ENCODE measurements around the gene SLC35E4. TPM values are rescaled to one million over a fixed set of nuclear protein-coding genes. Genes with fewer than 3 reads are reported as not detected.
A peak's percentile ranks its signal among the peaks of the same experiment; 100 is the strongest.

SLC35E4 gene
- total and polyA plus RNA-seq, 7 experiments from 2014 or later, result 0.85 to 5.2 (median 2.3) TPM

DNA sequence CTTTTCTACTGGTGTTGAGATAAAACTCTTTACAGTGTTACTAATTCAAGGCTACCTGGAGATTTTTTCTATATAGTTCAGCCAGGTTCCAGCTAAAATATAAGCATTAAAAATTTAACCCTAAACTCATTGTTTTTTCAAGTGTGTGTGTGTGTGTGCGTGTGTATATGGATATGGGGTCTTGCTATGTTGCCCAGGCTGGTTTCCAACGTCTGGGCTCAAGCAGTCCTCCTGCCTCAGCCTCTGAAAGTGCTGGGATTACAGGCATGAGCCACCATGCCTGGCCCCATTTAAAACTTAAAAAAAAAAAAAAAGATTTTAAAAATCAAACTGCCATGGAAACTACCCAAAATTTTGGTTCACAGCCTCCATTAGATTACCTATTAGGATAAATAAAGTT lies 39.4 kb upstream of the SLC35E4 start:
- H3K27me3 ChIP-seq (ENCODE audit: control insufficient read depth in 2 of 2, insufficient read depth in 2 of 2, low read length in 2 of 2), result no peaks in the 10 kb centered on the region
- ChIA-PET POLR2A (no interaction called here), CTCF (no interaction called here)
- no peaks in the 10 kb centered on the region for H3K36me3 Mint-ChIP-seq
- H3K9me3 Mint-ChIP-seq, result peaks cover 0 to 2% (median 0%) of the 10 kb centered on the region in 11 donors
- no peak for ATAC-seq
- H3K4me3 Mint-ChIP-seq, result no peak overlapping the region
- H3K27ac Mint-ChIP-seq, result no peak overlapping the region
- H3K9me3 ChIP-seq (ENCODE audit: control insufficient read depth in 2 of 3, low read length in 3 of 3), result no peaks in the 10 kb centered on the region
- no peaks in the 10 kb centered on the region for H3K36me3 ChIP-seq (ENCODE audit: control insufficient read depth in 2 of 3, insufficient read depth in 3 of 3, low read length in 3 of 3)
- peaks cover 0 to 3% (median 0%) of the 10 kb centered on the region in 7 donors for H3K4me1 Mint-ChIP-seq
- no peak for DNase-seq
- no peak overlapping the region for H3K27ac ChIP-seq (ENCODE audit: low read depth, low read length)
- peaks cover under 1 to 2% of the 10 kb centered on the region in 2 donors for H3K4me1 ChIP-seq (ENCODE audit: control insufficient read depth in 2 of 2, insufficient read depth in 2 of 2, low read length in 2 of 2)
- peaks cover 0 to 23% (median 0%) of the 10 kb centered on the region in 5 donors for H3K27me3 Mint-ChIP-seq
- intact Hi-C loops (cut with micrococcal nuclease), result no loop called here
- no peak overlapping the region for H3K4me3 ChIP-seq (ENCODE audit: low read length)

DNA sequence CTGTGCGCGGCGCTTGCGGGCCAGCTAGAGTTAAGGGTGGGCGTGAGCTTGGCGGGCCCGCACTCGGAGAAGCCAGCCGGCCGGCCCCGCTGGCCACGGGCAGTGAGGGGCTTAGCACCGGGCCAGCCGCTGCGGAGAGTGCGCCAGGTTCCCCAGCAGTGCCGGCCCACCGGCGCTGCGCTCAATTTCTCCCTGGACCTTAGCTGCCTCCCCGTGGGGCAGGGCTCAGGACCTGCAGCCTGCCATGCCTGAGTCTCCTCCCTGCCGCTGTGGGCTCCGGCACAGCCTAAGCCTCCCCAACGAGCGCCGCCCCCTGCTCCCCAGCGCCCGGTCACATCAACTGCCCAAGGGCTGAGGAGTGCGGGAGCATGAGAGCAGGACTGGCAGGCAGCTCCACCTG lies 38.7 kb upstream of the SLC35E4 start:
- DNase-seq, result no peak
- Mint-ChIP-seq H3K9me3 (peaks cover 0 to 2% (median 0%) of the 10 kb centered on the region in 11 donors), H3K27ac (no peak overlapping the region), H3K27me3 (peaks cover 0 to 23% (median 0%) of the 10 kb centered on the region in 5 donors), H3K4me3 (no peak overlapping the region), H3K36me3 (no peaks in the 10 kb centered on the region), H3K4me1 (peaks cover under 1 to 4% (median under 1%) of the 10 kb centered on the region in 7 donors)
- Histone ChIP-seq H3K4me1 (ENCODE audit: control insufficient read depth in 2 of 2, insufficient read depth in 2 of 2, low read length in 2 of 2) (no peaks in the 10 kb centered on the region), H3K4me3 (ENCODE audit: low read length) (no peak overlapping the region), H3K27ac (ENCODE audit: low read depth, low read length) (no peak overlapping the region), H3K36me3 (ENCODE audit: control insufficient read depth in 2 of 3, insufficient read depth in 3 of 3, low read length in 3 of 3) (no peaks in the 10 kb centered on the region), H3K27me3 (ENCODE audit: control insufficient read depth in 2 of 2, insufficient read depth in 2 of 2, low read length in 2 of 2) (no peaks in the 10 kb centered on the region), H3K9me3 (ENCODE audit: control insufficient read depth in 2 of 3, low read length in 3 of 3) (no peaks in the 10 kb centered on the region)
- no peak for ATAC-seq
- intact Hi-C loops (cut with micrococcal nuclease), result no loop called here
- POLR2A ChIA-PET, result no interaction called here
- CTCF ChIA-PET, result no interaction called here

DNA sequence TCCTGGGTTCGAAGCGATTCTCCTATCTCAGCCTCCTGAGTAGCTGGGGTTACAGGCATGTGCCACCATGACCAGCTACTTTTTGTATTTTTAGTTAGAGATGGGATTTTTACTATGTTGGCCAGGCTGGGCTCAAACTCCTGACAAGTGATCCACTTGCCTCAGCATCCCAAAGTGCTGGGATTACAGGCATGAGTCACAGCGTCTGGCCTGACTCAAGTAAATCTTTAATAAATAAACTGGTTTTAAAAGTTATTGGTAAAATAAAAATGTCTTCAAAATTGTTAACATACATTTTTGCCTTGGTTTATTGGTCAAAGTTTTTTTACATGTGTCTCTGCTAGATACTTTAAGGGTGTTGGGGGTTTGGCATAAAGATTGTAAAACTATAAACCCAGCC lies 36.6 kb upstream of the SLC35E4 start:
- POLR2A ChIA-PET, result no interaction called here
- intact Hi-C loops (cut with micrococcal nuclease), result no loop called here

DNA sequence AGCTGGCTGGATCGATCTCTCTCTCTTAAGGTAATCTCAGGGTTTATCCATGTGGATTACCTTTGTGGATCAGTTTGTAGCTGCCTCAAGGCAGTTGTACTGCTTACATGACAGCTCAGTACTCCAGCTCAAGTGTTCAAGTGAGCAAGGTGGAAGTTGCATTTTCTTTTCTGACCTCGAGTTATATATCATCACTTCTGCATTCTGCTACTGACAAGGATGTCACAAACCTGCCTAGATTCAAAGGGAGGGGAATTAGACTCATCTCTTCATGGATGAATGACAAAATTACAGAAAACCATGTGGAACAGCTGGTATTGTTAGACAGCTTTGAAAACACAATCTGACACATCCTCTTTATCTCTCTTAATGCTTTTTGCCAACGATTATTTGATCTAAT lies 34.7 kb upstream of the SLC35E4 start:
- Histone ChIP-seq H3K4me1 (ENCODE audit: control insufficient read depth in 2 of 2, insufficient read depth in 2 of 2, low read length in 2 of 2) (no peaks in the 10 kb centered on the region), H3K9me3 (ENCODE audit: control insufficient read depth in 2 of 3, low read length in 3 of 3) (no peaks in the 10 kb centered on the region), H3K27me3 (ENCODE audit: control insufficient read depth in 2 of 2, insufficient read depth in 2 of 2, low read length in 2 of 2) (no peaks in the 10 kb centered on the region), H3K4me3 (ENCODE audit: low read length) (no peak overlapping the region), H3K36me3 (ENCODE audit: control insufficient read depth in 2 of 3, insufficient read depth in 3 of 3, low read length in 3 of 3) (no peaks in the 10 kb centered on the region), H3K27ac (ENCODE audit: low read depth, low read length) (no peak overlapping the region)
- peaks cover 0 to 3% (median 0%) of the 10 kb centered on the region in 11 donors for H3K9me3 Mint-ChIP-seq
- H3K27ac Mint-ChIP-seq, result no peak overlapping the region
- peaks cover 0 to 2% (median 0%) of the 10 kb centered on the region in 5 donors for H3K27me3 Mint-ChIP-seq
- CTCF ChIA-PET, result interaction anchor here (0.6 to 1.1 kb wide), 4 partner anchors 12 to 1262 kb away, joined by 3 to 5 read pairs (median 4); no protein-coding TSS in a partner anchor
- peak; percentile 37 for ATAC-seq
- DNase-seq, result no peak
- POLR2A ChIA-PET, result no interaction called here
- no peak overlapping the region for H3K4me3 Mint-ChIP-seq
- no peaks in the 10 kb centered on the region for H3K36me3 Mint-ChIP-seq
- intact Hi-C loops (cut with micrococcal nuclease), result no loop called here
- H3K4me1 Mint-ChIP-seq, result peaks cover 9 to 15% (median 11%) of the 10 kb centered on the region in 7 donors

More for the DNA sequence above, 36.6 kb upstream of the SLC35E4 start:
- no peak overlapping the region for H3K27ac Mint-ChIP-seq
- Histone ChIP-seq H3K4me3 (ENCODE audit: low read length) (no peak overlapping the region), H3K36me3 (ENCODE audit: control insufficient read depth in 2 of 3, insufficient read depth in 3 of 3, low read length in 3 of 3) (no peaks in the 10 kb centered on the region), H3K27me3 (ENCODE audit: control insufficient read depth in 2 of 2, insufficient read depth in 2 of 2, low read length in 2 of 2) (no peaks in the 10 kb centered on the region), H3K27ac (ENCODE audit: low read depth, low read length) (no peak overlapping the region), H3K4me1 (ENCODE audit: control insufficient read depth in 2 of 2, insufficient read depth in 2 of 2, low read length in 2 of 2) (no peaks in the 10 kb centered on the region), H3K9me3 (ENCODE audit: control insufficient read depth in 2 of 3, low read length in 3 of 3) (no peaks in the 10 kb centered on the region)
- ATAC-seq, result no peak
- peaks cover 0 to 3% (median 0%) of the 10 kb centered on the region in 11 donors for H3K9me3 Mint-ChIP-seq
- DNase-seq, result no peak
- H3K4me3 Mint-ChIP-seq, result no peak overlapping the region
- H3K4me1 Mint-ChIP-seq, result peaks cover 2 to 10% (median 4%) of the 10 kb centered on the region in 7 donors
- peaks cover 0 to 10% (median 0%) of the 10 kb centered on the region in 5 donors for H3K27me3 Mint-ChIP-seq
- CTCF ChIA-PET, result no interaction called here
- H3K36me3 Mint-ChIP-seq, result no peaks in the 10 kb centered on the region

DNA sequence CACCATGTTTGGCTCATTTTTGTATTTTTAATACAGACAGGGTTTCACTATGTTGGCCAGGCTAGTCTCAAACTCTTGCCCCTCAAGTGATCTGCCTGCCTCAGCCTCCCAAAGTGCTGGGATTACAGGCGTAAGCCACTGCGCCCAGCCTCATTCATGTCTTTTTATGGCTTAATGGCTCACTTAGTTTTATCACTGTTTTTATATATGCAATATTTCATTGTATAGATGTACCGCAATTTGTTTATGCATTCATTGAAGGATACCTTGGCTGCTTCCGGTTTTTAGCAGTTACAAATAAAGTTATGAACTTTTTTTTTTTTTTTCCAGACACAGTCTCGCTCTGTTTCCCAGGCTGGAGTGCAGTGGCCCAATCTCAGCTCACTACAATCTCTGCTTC lies 34.1 kb upstream of the SLC35E4 start:
- H3K9me3 Mint-ChIP-seq, result peaks cover 0 to 3% (median 0%) of the 10 kb centered on the region in 11 donors
- no peak overlapping the region for H3K4me3 Mint-ChIP-seq
- peaks cover 12 to 16% (median 15%) of the 10 kb centered on the region in 7 donors for H3K4me1 Mint-ChIP-seq
- no peak overlapping the region for H3K27ac ChIP-seq (ENCODE audit: low read depth, low read length)
- H3K4me1 ChIP-seq (ENCODE audit: control insufficient read depth in 2 of 2, insufficient read depth in 2 of 2, low read length in 2 of 2), result no peaks in the 10 kb centered on the region
- intact Hi-C loops (cut with micrococcal nuclease), result no loop called here
- ChIA-PET CTCF (interaction anchor here (0.6 to 1.1 kb wide), 4 partner anchors 12 to 1360 kb away, joined by 3 to 9 read pairs (median 4); no protein-coding TSS in a partner anchor), POLR2A (no interaction called here)
- DNase-seq (no peak), ATAC-seq (no peak)
- no peak overlapping the region for H3K27ac Mint-ChIP-seq
- no peaks in the 10 kb centered on the region for H3K9me3 ChIP-seq (ENCODE audit: control insufficient read depth in 2 of 3, low read length in 3 of 3)
- H3K36me3 Mint-ChIP-seq, result no peaks in the 10 kb centered on the region
- no peaks in the 10 kb centered on the region for H3K27me3 ChIP-seq (ENCODE audit: control insufficient read depth in 2 of 2, insufficient read depth in 2 of 2, low read length in 2 of 2)
- H3K27me3 Mint-ChIP-seq, result no peaks in the 10 kb centered on the region
- H3K36me3 ChIP-seq (ENCODE audit: control insufficient read depth in 2 of 3, insufficient read depth in 3 of 3, low read length in 3 of 3), result no peaks in the 10 kb centered on the region
- H3K4me3 ChIP-seq (ENCODE audit: low read length), result no peak overlapping the region

DNA sequence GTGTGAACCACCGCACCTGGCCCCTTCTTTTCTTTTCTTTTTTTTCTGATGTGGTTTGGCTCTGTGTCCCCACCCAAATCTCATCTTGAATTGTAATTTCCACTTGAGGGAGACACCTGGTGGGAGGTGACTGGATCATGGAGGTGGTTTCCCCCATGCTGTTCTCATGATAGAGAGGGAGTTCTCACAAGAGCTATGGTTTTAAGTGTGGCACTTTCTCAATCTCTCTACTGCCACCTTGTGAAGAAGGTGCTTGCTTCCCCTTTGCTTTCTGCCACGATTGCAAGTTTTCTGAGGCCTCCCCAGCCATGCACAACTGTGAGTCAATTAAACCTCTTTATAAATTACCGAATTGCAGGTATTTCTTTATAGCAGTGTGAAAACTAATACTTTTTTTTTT lies 33.5 kb upstream of the SLC35E4 start:
- Histone ChIP-seq H3K27ac (ENCODE audit: low read depth, low read length) (no peak overlapping the region), H3K9me3 (ENCODE audit: control insufficient read depth in 2 of 3, low read length in 3 of 3) (no peaks in the 10 kb centered on the region), H3K36me3 (ENCODE audit: control insufficient read depth in 2 of 3, insufficient read depth in 3 of 3, low read length in 3 of 3) (no peaks in the 10 kb centered on the region), H3K27me3 (ENCODE audit: control insufficient read depth in 2 of 2, insufficient read depth in 2 of 2, low read length in 2 of 2) (no peaks in the 10 kb centered on the region), H3K4me1 (ENCODE audit: control insufficient read depth in 2 of 2, insufficient read depth in 2 of 2, low read length in 2 of 2) (peaks cover 0 to under 1% of the 10 kb centered on the region in 2 donors), H3K4me3 (ENCODE audit: low read length) (no peak overlapping the region)
- Mint-ChIP-seq H3K9me3 (peaks cover 0 to 3% (median 0%) of the 10 kb centered on the region in 11 donors), H3K36me3 (no peaks in the 10 kb centered on the region), H3K4me3 (no peak overlapping the region), H3K4me1 (peaks cover 16 to 22% (median 19%) of the 10 kb centered on the region in 7 donors), H3K27ac (peak overlapping the region in 2 of 9 donors; percentile 40 to 76), H3K27me3 (no peaks in the 10 kb centered on the region)
- ChIA-PET CTCF (interaction anchor here (0.6 to 0.7 kb wide), 4 partner anchors 60 to 1360 kb away, joined by 3 to 9 read pairs (median 4); no protein-coding TSS in a partner anchor), POLR2A (no interaction called here)
- ATAC-seq (peak; percentile 46), DNase-seq (peak in 5 of 9 donors; percentile 7 to 26 (median 15))
- intact Hi-C loops (cut with micrococcal nuclease), result loop anchor here in 1 of 2 donors (2.0 kb wide), 1 partner anchor 211 kb away; no protein-coding TSS in a partner anchor

DNA sequence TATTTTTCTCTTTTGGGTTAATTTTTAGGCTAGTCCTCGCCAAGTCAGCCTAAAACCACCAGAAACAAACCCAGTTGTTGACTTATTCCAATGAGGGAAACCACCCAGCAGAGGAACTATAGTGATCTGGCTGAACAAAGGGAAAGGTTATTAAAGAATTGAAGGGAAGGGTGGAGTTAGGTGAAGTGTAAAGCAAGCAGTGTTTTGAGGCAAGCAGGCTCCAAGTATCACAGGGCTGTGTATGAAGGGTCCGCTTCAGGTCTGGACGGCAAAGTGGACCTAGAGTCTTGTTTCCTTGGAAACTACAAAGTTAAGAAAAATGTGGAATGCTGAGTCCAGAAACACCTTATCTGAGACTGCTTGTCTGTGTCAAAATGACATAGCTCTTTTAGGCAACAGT lies 31.8 kb upstream of the SLC35E4 start:
- Histone ChIP-seq H3K27me3 (ENCODE audit: control insufficient read depth in 2 of 2, insufficient read depth in 2 of 2, low read length in 2 of 2) (no peaks in the 10 kb centered on the region), H3K9me3 (ENCODE audit: control insufficient read depth in 2 of 3, low read length in 3 of 3) (no peaks in the 10 kb centered on the region), H3K4me3 (ENCODE audit: low read length) (no peak overlapping the region), H3K27ac (ENCODE audit: low read depth, low read length) (no peak overlapping the region), H3K4me1 (ENCODE audit: control insufficient read depth in 2 of 2, insufficient read depth in 2 of 2, low read length in 2 of 2) (peaks cover 0 to 6% of the 10 kb centered on the region in 2 donors), H3K36me3 (ENCODE audit: control insufficient read depth in 2 of 3, insufficient read depth in 3 of 3, low read length in 3 of 3) (no peaks in the 10 kb centered on the region)
- Mint-ChIP-seq H3K4me3 (no peak overlapping the region), H3K9me3 (peaks cover 0 to 1% (median 0%) of the 10 kb centered on the region in 11 donors), H3K27me3 (no peaks in the 10 kb centered on the region), H3K36me3 (no peaks in the 10 kb centered on the region), H3K4me1 (peaks cover 24 to 36% (median 27%) of the 10 kb centered on the region in 7 donors), H3K27ac (no peak overlapping the region)
- DNase-seq, result no peak
- intact Hi-C loops (cut with micrococcal nuclease), result loop anchor here in 1 of 2 donors (2.0 kb wide), 1 partner anchor 213 kb away; no protein-coding TSS in a partner anchor
- POLR2A ChIA-PET, result no interaction called here
- CTCF ChIA-PET, result no interaction called here
- ATAC-seq, result no peak
